AG04450 (cell line): ENCODE measurements around the gene EHBP1. TPM values are rescaled to one million over a fixed set of nuclear protein-coding genes. Genes with fewer than 3 reads are reported as not detected.

Experiments
- CTCF ChIA-PET: fragments of 300-600, 350-600 bp; formaldehyde crosslinking; extraction: SDS; loops from one replicate; lab custom pipeline; 2022; ENCODE audit warnings: antibody characterized with exemption, inconsistent platforms; lab: Charles Lee
- POLR2A ChIA-PET: fragments of 350-600 bp; formaldehyde crosslinking; extraction: SDS; loops from one replicate; lab custom pipeline; 2021; ENCODE audit warnings: antibody characterized with exemption, inconsistent platforms; lab: Yijun Ruan, JAX
- DNase-seq: peaks from one replicate; pipeline ENCODE4 v3.0.0-alpha.2; 2011; ENCODE audit warnings: low read depth, low spot score
- H3K27ac ChIP-seq: one replicate; pipeline ENCODE4 v1.5.1; 2012; ENCODE audit warnings: low read depth, low read length, control low read depth
- H3K27me3 ChIP-seq: one replicate; pipeline ENCODE4 v1.6.0; 2012; ENCODE audit warnings: low read length; ENCODE audit not compliant: control insufficient read depth, insufficient read depth
- H3K4me3 ChIP-seq: 2 replicates; pipeline ENCODE4 v1.5.1; 2011; ENCODE audit warnings: mild to moderate bottlenecking, low read depth, low read length, control low read depth
- H3K9me3 ChIP-seq: 2 replicates; pipeline ENCODE4 v1.5.1; 2012; ENCODE audit warnings: low read length; ENCODE audit not compliant: control insufficient read depth, insufficient read depth
- CTCF ChIP-seq: IDR thresholded peaks from 2 replicates; pipeline ENCODE4 v1.5.1; 2011; ENCODE audit warnings: low read depth, low read length, control low read depth, inconsistent platforms
- polyA plus RNA-seq: library from polyadenylated mRNA; depleted of rRNA; stranded (reverse); fragments of >200 nt; gene quantifications from 2 replicates; pipeline ENCODE4 v1.2.3, GENCODE V29; 2011

The EHBP1 gene
- polyA plus RNA-seq, 1 experiment, result 68.6 TPM

GRCh38 chr2:62854600-62855514, 149.3 kb downstream of the EHBP1 start:
- Histone ChIP-seq H3K27me3 (no peaks in the 10 kb centered on the region), H3K4me3 (no peak overlapping the region), H3K9me3 (no peaks in the 10 kb centered on the region; the same call in 1 of the 2 replicates), H3K27ac (no peak overlapping the region)
- ChIA-PET POLR2A (no interaction called here), CTCF (no interaction called here)
- no peak for DNase-seq
- no peak for TF ChIP-seq CTCF

GRCh38 chr2:62856228-62857040, 150.9 kb downstream of the EHBP1 start:
- H3K27me3 ChIP-seq, result no peaks in the 10 kb centered on the region
- no peak overlapping the region for H3K4me3 ChIP-seq
- DNase-seq, result no peak
- H3K9me3 ChIP-seq, result no peaks in the 10 kb centered on the region; the same call in 1 of the 2 replicates
- no peak for TF ChIP-seq CTCF
- CTCF ChIA-PET, result no interaction called here
- no peak overlapping the region for H3K27ac ChIP-seq
- POLR2A ChIA-PET, result no interaction called here

GRCh38 chr2:62857139-62857931, 151.8 kb downstream of the EHBP1 start:
- ChIA-PET POLR2A (no interaction called here), CTCF (no interaction called here)
- no peak for DNase-seq
- H3K9me3 ChIP-seq, result no peaks in the 10 kb centered on the region; the same call in 1 of the 2 replicates
- H3K27ac ChIP-seq, result no peak overlapping the region
- no peak overlapping the region for H3K4me3 ChIP-seq
- no peak for TF ChIP-seq CTCF
- H3K27me3 ChIP-seq, result no peaks in the 10 kb centered on the region

- CTCF ChIA-PET, result no interaction called here
- no peak for DNase-seq
Observed at GRCh38 chr2:62858231-62858832, 152.8 kb downstream of the EHBP1 start.

More at GRCh38 chr2:62858231-62858832, 152.8 kb downstream of the EHBP1 start:
- Histone ChIP-seq H3K27ac (no peak overlapping the region), H3K27me3 (no peaks in the 10 kb centered on the region), H3K9me3 (no peaks in the 10 kb centered on the region; the same call in 1 of the 2 replicates), H3K4me3 (no peak overlapping the region)
- POLR2A ChIA-PET, result no interaction called here
- TF ChIP-seq CTCF, result no peak
